Activated effector memory CD4-positive, alpha-beta T cell treated with anti-CD3 and anti-CD28 coated beads, Interleukin-2, amount 50 U/mL, for 16 hours (primary cell): Measurements from ENCODE around the gene CDKL1.
"Not testable (repeated sequence)": the region's sequence is repeated elsewhere in the genome, so short reads cannot be mapped to it uniquely, and the experiment has no call there.

Source experiments
- DNase-seq: peaks from one replicate; pipeline ENCODE4 v3.0.0-alpha.2; 2020

The CDKL1 gene

GRCh38 chr14:50356283-50356682, 40.4 kb downstream of the CDKL1 start:
- not testable (repeated sequence) for DNase-seq

- no peak for DNase-seq
Measured at GRCh38 chr14:50355692-50356091, 41.0 kb downstream of the CDKL1 start.

- no peak for DNase-seq
Measured at GRCh38 chr14:50354527-50354926, 42.2 kb downstream of the CDKL1 start.

GRCh38 chr14:50353126-50353525, 43.6 kb downstream of the CDKL1 start:
- no peak for DNase-seq

- no peak for DNase-seq
Measured at GRCh38 chr14:50352584-50352983, 44.1 kb downstream of the CDKL1 start.

GRCh38 chr14:50350975-50351374, 45.7 kb downstream of the CDKL1 start:
- no peak for DNase-seq

GRCh38 chr14:50348933-50349332, 47.7 kb downstream of the CDKL1 start:
- no peak for DNase-seq

- no peak for DNase-seq
Measured at GRCh38 chr14:50347521-50347920, 49.2 kb downstream of the CDKL1 start.

- no peak for DNase-seq
Measured at GRCh38 chr14:50345846-50346422, 50.7 kb downstream of the CDKL1 start.

- DNase-seq = no peak
Measured at GRCh38 chr14:50344876-50345563, 51.7 kb downstream of the CDKL1 start.

- peak; percentile 86 for DNase-seq
Measured at GRCh38 chr14:50344116-50344775, 52.4 kb downstream of the CDKL1 start.

- no peak for DNase-seq
Measured at GRCh38 chr14:50343434-50343833, 53.2 kb downstream of the CDKL1 start.

- DNase-seq = no peak
Measured at GRCh38 chr14:50342221-50343078, 54.2 kb downstream of the CDKL1 start.

GRCh38 chr14:50340963-50341362, 55.7 kb downstream of the CDKL1 start:
- DNase-seq = no peak

- no peak for DNase-seq
Measured at GRCh38 chr14:50340045-50340444, 56.6 kb downstream of the CDKL1 start.

GRCh38 chr14:50339178-50339804, 57.4 kb downstream of the CDKL1 start:
- DNase-seq = no peak

- no peak for DNase-seq
Measured at GRCh38 chr14:50338587-50338986, 58.1 kb downstream of the CDKL1 start.

- no peak for DNase-seq
Measured at GRCh38 chr14:50335989-50336824, 60.5 kb downstream of the CDKL1 start.

GRCh38 chr14:50335389-50335788, 61.3 kb downstream of the CDKL1 start:
- DNase-seq = no peak

- DNase-seq = no peak
Measured at GRCh38 chr14:50334211-50334610, 62.5 kb downstream of the CDKL1 start.

GRCh38 chr14:50333014-50333509, 63.6 kb downstream of the CDKL1 start:
- no peak for DNase-seq

- DNase-seq = no peak
Measured at GRCh38 chr14:50331596-50331995, 65.1 kb downstream of the CDKL1 start.
